ENCODE data around the gene ARCN1. TPM values are rescaled to one million over a fixed set of nuclear protein-coding genes. Genes with fewer than 3 reads are reported as not detected.
A peak's percentile ranks its signal among the peaks of the same experiment; 100 is the strongest.

Gene ARCN1
- total and polyA plus RNA-seq, 9 of the 15 experiments (the other 6 are each of a cell fraction or from before 2014, with no cell fraction given): 30.0 to 224 (median 76.4) TPM

DNA sequence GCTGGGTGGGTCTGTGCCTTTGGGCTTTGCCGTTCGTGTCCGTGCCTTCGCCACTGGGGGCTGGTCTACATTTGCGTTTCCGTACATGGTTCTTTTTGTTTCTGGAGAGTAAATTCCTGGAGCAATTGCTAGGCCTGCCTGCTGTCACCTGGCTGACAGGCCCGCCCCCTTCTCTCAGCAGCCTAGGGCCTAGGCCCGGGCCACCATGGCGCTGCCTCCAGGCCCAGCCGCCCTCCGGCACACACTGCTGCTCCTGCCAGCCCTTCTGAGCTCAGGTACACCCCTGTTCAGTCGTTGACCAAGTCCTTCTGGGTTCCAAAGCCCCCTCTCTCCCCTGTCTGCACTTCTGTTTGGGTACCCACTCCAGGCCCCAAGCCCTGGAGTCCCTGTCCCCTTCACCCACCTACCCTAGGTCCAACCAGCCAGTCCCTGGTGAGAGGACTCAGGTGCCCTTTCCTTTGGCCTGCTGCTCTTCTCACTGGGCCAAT, 40.6 kb upstream of the ARCN1 start:
- WGBS (ENCODE audit: insufficient coverage, low coverage, missing lambda C conversion rate): 48% methylated on average over 11 of the region's 12 CpGs
- no peak for TF ChIP-seq MEIS2 (IDR thresholded peaks at IDR 0.05; ENCODE audit: partially characterized antibody)
- TF ChIP-seq, protein P1, sequence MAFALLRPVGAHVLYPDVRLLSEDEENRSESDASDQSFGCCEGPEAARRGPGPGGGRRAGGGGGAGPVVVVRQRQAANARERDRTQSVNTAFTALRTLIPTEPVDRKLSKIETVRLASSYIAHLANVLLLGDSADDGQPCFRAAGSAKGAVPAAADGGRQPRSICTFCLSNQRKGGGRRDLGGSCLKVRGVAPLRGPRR (CRISPR knock-in tag; IDR thresholded peaks at IDR 0.05): no peak
- TF ChIP-seq HEY1 (CRISPR knock-in tag; IDR thresholded peaks at IDR 0.05; ENCODE audit: borderline replicate concordance): no peak
- no peak for TF ChIP-seq SREBF1 (IDR thresholded peaks at IDR 0.05; ENCODE audit: borderline replicate concordance, low read depth, low read length)
- no peak for TF ChIP-seq EP400 (IDR thresholded peaks at IDR 0.05)
- TF ChIP-seq FIP1L1 (IDR thresholded peaks at IDR 0.05; ENCODE audit: low read depth, low read length, poor library complexity, severe bottlenecking): no peak
- TF ChIP-seq, protein P2, sequence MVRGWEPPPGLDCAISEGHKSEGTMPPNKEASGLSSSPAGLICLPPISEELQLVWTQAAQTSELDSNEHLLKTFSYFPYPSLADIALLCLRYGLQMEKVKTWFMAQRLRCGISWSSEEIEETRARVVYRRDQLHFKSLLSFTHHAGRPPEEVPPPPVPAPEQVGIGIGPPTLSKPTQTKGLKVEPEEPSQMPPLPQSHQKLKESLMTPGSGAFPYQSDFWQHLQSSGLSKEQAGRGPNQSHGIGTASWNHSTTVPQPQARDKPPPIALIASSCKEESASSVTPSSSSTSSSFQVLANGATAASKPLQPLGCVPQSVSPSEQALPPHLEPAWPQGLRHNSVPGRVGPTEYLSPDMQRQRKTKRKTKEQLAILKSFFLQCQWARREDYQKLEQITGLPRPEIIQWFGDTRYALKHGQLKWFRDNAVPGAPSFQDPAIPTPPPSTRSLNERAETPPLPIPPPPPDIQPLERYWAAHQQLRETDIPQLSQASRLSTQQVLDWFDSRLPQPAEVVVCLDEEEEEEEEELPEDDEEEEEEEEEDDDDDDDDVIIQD (CRISPR knock-in tag; IDR thresholded peaks at IDR 0.05): no peak
- no peak for TF ChIP-seq TEAD4 (IDR thresholded peaks at IDR 0.05; ENCODE audit: low read length)
- TF ChIP-seq TEAD4 (CRISPR knock-in tag; IDR thresholded peaks at IDR 0.05; ENCODE audit: borderline replicate concordance): peak; percentile 29; the same call in 1 of the 2 replicates
- TF ChIP-seq TSC22D4 (tag; IDR thresholded peaks at IDR 0.05): no peak
- TF ChIP-seq MIER1 (IDR thresholded peaks at IDR 0.05; ENCODE audit: low read depth): no peak
- TF ChIP-seq POLR2A (conservative IDR thresholded peaks at IDR 0.05): no peak
- TF ChIP-seq USF1 (CRISPR knock-in tag; IDR thresholded peaks at IDR 0.05): peak; percentile 7; the same call in 1 of the 2 replicates
- no peak for TF ChIP-seq CGGBP1 (CRISPR knock-in tag; IDR thresholded peaks at IDR 0.05)
- no peak for TF ChIP-seq DMBX1 (CRISPR knock-in tag; IDR thresholded peaks at IDR 0.05; ENCODE audit: borderline replicate concordance)
- TF ChIP-seq ZKSCAN3 (CRISPR knock-in tag; IDR thresholded peaks at IDR 0.05): no peak
- no peak for TF ChIP-seq THAP12 (CRISPR knock-in tag; IDR thresholded peaks at IDR 0.05)
- TF ChIP-seq MAX (CRISPR knock-in tag; IDR thresholded peaks at IDR 0.05): peak; percentile 24; the same call in 1 of the 2 replicates

More for the DNA sequence above, 40.6 kb upstream of the ARCN1 start:
- H3K4me3 ChIP-seq: peak overlapping the region; percentile 65
- peaks cover 9 to 43% of the 10 kb centered on the region in 2 experiments; a peak in 4 of 5 replicates for H3K4me1 ChIP-seq (replicated peaks in 1 of 2; ENCODE audit: control insufficient read depth in 2 of 2, insufficient read depth in 2 of 2, low read length in 2 of 2)
- no peak for ATAC-seq
- FAIRE-seq: no peak
- no peaks in the 10 kb centered on the region; the same call in 2 of the 3 replicates for H3K36me3 ChIP-seq (ENCODE audit: control insufficient read depth, insufficient read depth, low read length)
- H3K9me1 ChIP-seq (ENCODE audit: control insufficient read depth, insufficient read depth, low read length): no peaks in the 10 kb centered on the region
- H3K79me2 ChIP-seq (ENCODE audit: control insufficient read depth, insufficient read depth, low read length): no peaks in the 10 kb centered on the region; the same call in 2 of the 3 replicates
- no TSS peak for BruUV-seq (replicated peaks)
- H2AFZ ChIP-seq (ENCODE audit: low read depth, low read length): peak overlapping the region; percentile 91
- intact Hi-C loops (cut with micrococcal nuclease): loop anchor here (5.0 kb wide), 1 partner anchor 36 kb away; the partner anchor contains the start of gene IFT46
- no peaks in the 10 kb centered on the region for H4K20me1 ChIP-seq (replicated peaks; ENCODE audit: control insufficient read depth, insufficient read depth, low read length)
- POLR2A ChIA-PET: interaction anchor here (1.0 kb wide), 1 partner anchor 15 kb away, joined by 3 read pairs; no protein-coding TSS in a partner anchor
- peak in 1 of 4 experiments; percentile 27 for DNase-seq (ENCODE audit: extremely low read depth in 1 of 4, low spot score in 3 of 4)
- CTCF ChIA-PET (ENCODE audit: low intra/inter-chr PET ratio): no interaction called here
- H3K9ac ChIP-seq (ENCODE audit: insufficient read depth in 1 of 2, low read depth in 2 of 2, low read length in 2 of 2): peak overlapping the region; percentile 69 to 91; a peak in 3 of 4 replicates
- in situ Hi-C loops (cut with MboI): no loop called here
- H3K9me3 ChIP-seq (replicated peaks; ENCODE audit: control insufficient read depth, insufficient read depth, low read depth, low read length): no peaks in the 10 kb centered on the region
- H3K27ac ChIP-seq (ENCODE audit: extremely low read depth, low read depth, low read length): no peak overlapping the region
- no peaks in the 10 kb centered on the region for H3K27me3 ChIP-seq (ENCODE audit: control insufficient read depth in 2 of 2, insufficient read depth in 2 of 2, low read length in 2 of 2)
- H3K4me2 ChIP-seq (ENCODE audit: insufficient read depth, low read length): peak overlapping the region; percentile 85

Data from K562 (cell line).